HepG2 (cell line): ENCODE results near the gene SLC9A5. TPM values are rescaled to one million over a fixed set of nuclear protein-coding genes. Genes with fewer than 3 reads are reported as not detected.

Experiments used
- DZIP1 ChIP-seq: sonication (generic); formaldehyde crosslinking; IDR thresholded peaks from 2 replicates; pipeline ENCODE4 v1.5.0; 2020; ENCODE audit warnings: mild to moderate bottlenecking, missing genetic modification reagents
- ETV6 ChIP-seq: sonication (generic); formaldehyde crosslinking; conservative IDR thresholded peaks from 2 replicates; pipeline ENCODE4 v1.4.0; 2020; ENCODE audit warnings: missing genetic modification reagents
- EZH2 ChIP-seq: conservative IDR thresholded peaks from 2 replicates; pipeline ENCODE4 v1.6.1; 2012; ENCODE audit warnings: mild to moderate bottlenecking, low read depth, low read length, moderate library complexity
- ISL2 ChIP-seq: sonication (generic); formaldehyde crosslinking; IDR thresholded peaks from 2 replicates; pipeline ENCODE4 v1.5.0; 2020; ENCODE audit warnings: missing genetic modification reagents
- JUND ChIP-seq: sonication (generic); formaldehyde crosslinking; IDR thresholded peaks from 2 replicates; pipeline ENCODE4 v1.8.0; 2022; ENCODE audit warnings: mild to moderate bottlenecking, missing genetic modification reagents
- NFATC3 ChIP-seq: sonication (generic); formaldehyde crosslinking; IDR thresholded peaks from 2 replicates; pipeline ENCODE4 v1.5.1; 2020; ENCODE audit warnings: mild to moderate bottlenecking, missing genetic modification reagents
- PHF8 ChIP-seq: sonication (generic); formaldehyde crosslinking; IDR thresholded peaks from 2 replicates; pipeline ENCODE4 v1.5.0; 2020; ENCODE audit warnings: missing genetic modification reagents
- PRPF4 ChIP-seq: fragments of 200-400 bp; formaldehyde crosslinking; IDR thresholded peaks from 2 replicates; pipeline ENCODE4 v1.6.1; 2016; ENCODE audit warnings: low read length, low read depth; ENCODE audit not compliant: poor library complexity, severe bottlenecking
- REPIN1 ChIP-seq: sonication (generic); formaldehyde crosslinking; IDR thresholded peaks from 2 replicates; pipeline ENCODE4 v1.8.0; 2022; ENCODE audit warnings: missing genetic modification reagents, low read depth, mild to moderate bottlenecking, borderline replicate concordance
- SATB2 ChIP-seq: sonication (generic); formaldehyde crosslinking; IDR thresholded peaks from 2 replicates; pipeline ENCODE4 v1.5.0; 2020; ENCODE audit warnings: missing genetic modification reagents
- SP4 ChIP-seq: sonication (generic); formaldehyde crosslinking; IDR thresholded peaks from 2 replicates; pipeline ENCODE4 v1.8.1; 2023; ENCODE audit warnings: mild to moderate bottlenecking, missing genetic modification reagents
- TEAD3 ChIP-seq: optimal IDR thresholded peaks from 2 replicates; pipeline ENCODE3; 2016; ENCODE audit warnings: borderline replicate concordance
- ZFP36L1 ChIP-seq: sonication (generic); formaldehyde crosslinking; IDR thresholded peaks from 2 replicates; pipeline ENCODE4 v1.8.0; 2022; ENCODE audit warnings: mild to moderate bottlenecking, missing genetic modification reagents, moderate library complexity
- ZNF333 ChIP-seq: sonication (generic); formaldehyde crosslinking; IDR thresholded peaks from 2 replicates; pipeline ENCODE4 v1.4.0; 2020; ENCODE audit warnings: mild to moderate bottlenecking, missing genetic modification reagents, borderline replicate concordance
- ZNF451 ChIP-seq: sonication (generic); formaldehyde crosslinking; IDR thresholded peaks from 2 replicates; pipeline ENCODE4 v1.5.0; 2020; ENCODE audit warnings: mild to moderate bottlenecking, missing genetic modification reagents
- ZNF496 ChIP-seq: sonication (generic); formaldehyde crosslinking; IDR thresholded peaks from 2 replicates; pipeline ENCODE4 v1.8.1; 2023; ENCODE audit warnings: mild to moderate bottlenecking, moderate library complexity, missing genetic modification reagents; ENCODE audit not compliant: insufficient replicate concordance
- ZNF781 ChIP-seq: sonication (generic); formaldehyde crosslinking; IDR thresholded peaks from 2 replicates; pipeline ENCODE4 v1.5.1; 2020; ENCODE audit warnings: borderline replicate concordance, mild to moderate bottlenecking, missing genetic modification reagents; ENCODE audit errors: not compliant biosample characterization
- polyA plus RNA-seq, 8 experiments: library from polyadenylated mRNA; depleted of rRNA in 3 of 8; stranded (reverse) in 7 of 8; unstranded in 1 of 8; fragments of >200 nt; fragmentation: Illumina TruSeq in 4 of 8; extraction: Trizol in 4 of 8; gene quantifications; 2 replicates each; pipeline versions ENCODE4 v1.2.1 to v1.2.3, GENCODE V29; 2011 to 2016; ENCODE audit warnings: low read depth in 4 of 8, missing spikeins in 1 of 8, mixed read lengths in 1 of 8; ENCODE audit not compliant: insufficient read depth in 1 of 8
- total RNA-seq, 5 experiments: library from RNA; depleted of rRNA; stranded (reverse); fragments of >200 nt; fragmentation: Illumina TruSeq; extraction: Trizol; gene quantifications; 2 replicates each; pipeline ENCODE4 v1.2.3, GENCODE V29; 2016; ENCODE audit warnings: low read depth in 1 of 5
- TF ChIP-seq, protein P1 (sequence below): sonication (generic); formaldehyde crosslinking; IDR thresholded peaks from 2 replicates; pipeline ENCODE4 v1.5.1; 2020; ENCODE audit warnings: missing genetic modification reagents, mild to moderate bottlenecking, borderline replicate concordance

SLC9A5 gene
- total and polyA plus RNA-seq, 2 of the 13 experiments (the other 11 are each of a cell fraction or from before 2014, with no cell fraction given), result 0.58 to 1.4 TPM

DNA sequence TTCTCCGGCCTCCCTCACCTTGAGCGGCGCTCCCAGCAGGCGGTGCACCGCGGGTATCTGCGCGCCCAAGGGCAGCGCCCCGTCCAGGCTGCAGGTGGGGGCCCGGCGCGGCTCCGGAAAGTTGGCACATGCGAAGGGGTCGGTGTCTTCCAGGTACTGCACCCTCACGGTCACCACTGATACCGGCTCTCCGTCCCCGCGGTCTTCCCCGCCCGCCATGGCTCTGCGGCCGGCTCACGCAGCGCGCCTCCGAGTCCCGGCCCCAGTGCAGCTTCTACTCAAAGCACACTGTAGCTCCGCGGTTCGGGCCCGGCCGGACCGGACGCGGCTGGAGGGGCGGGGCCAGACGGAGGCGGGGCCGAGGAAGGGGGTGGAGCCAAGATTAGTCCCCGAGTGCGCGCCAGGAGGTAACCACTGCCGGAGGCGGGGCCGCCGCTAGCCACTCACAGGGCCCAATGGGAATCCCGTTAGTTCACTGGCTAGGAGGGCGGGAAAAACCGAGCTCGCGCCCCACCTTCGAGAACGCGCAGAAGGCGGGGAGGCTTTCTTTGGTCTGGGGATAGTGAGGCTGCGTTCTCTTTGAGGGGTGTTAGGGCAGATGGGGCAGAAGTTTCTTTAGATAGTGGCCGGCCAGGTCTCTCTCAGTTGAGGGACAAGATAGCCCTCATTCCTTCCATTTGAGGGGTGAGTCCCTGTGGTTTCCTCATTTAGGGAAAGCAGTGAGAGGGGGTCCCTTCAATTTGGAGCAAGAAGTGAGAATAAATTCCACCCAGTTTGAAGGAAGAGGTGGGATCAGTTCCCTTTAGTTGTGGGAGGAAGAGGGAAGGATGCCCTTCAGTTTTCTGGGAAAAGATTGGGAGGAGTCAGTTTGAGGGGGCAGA, 1.3 kb upstream of the SLC9A5 start, which contains the start of gene FHOD1 (continued):
- TF ChIP-seq, protein P1, sequence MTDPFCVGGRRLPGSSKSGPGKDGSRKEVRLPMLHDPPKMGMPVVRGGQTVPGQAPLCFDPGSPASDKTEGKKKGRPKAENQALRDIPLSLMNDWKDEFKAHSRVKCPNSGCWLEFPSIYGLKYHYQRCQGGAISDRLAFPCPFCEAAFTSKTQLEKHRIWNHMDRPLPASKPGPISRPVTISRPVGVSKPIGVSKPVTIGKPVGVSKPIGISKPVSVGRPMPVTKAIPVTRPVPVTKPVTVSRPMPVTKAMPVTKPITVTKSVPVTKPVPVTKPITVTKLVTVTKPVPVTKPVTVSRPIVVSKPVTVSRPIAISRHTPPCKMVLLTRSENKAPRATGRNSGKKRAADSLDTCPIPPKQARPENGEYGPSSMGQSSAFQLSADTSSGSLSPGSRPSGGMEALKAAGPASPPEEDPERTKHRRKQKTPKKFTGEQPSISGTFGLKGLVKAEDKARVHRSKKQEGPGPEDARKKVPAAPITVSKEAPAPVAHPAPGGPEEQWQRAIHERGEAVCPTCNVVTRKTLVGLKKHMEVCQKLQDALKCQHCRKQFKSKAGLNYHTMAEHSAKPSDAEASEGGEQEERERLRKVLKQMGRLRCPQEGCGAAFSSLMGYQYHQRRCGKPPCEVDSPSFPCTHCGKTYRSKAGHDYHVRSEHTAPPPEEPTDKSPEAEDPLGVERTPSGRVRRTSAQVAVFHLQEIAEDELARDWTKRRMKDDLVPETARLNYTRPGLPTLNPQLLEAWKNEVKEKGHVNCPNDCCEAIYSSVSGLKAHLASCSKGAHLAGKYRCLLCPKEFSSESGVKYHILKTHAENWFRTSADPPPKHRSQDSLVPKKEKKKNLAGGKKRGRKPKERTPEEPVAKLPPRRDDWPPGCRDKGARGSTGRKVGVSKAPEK (CRISPR knock-in tag), result 0 out of 2 replicates have a peak, but pooled peaks have one; percentile 13
- TF ChIP-seq ZNF496 (CRISPR knock-in tag), result no peak
- TF ChIP-seq ZNF333 (CRISPR knock-in tag), result no peak
- peak; percentile 86 for TF ChIP-seq SP4 (CRISPR knock-in tag)
- peak; percentile 86; the same call in 1 of the 2 replicates for TF ChIP-seq DZIP1
- TF ChIP-seq SATB2 (CRISPR knock-in tag), result no peak
- peak; percentile 73 for TF ChIP-seq ZNF451 (CRISPR knock-in tag)
- TF ChIP-seq NFATC3 (CRISPR knock-in tag), result 0 out of 2 replicates have a peak, but pooled peaks have one; percentile 17
- TF ChIP-seq PHF8, result peak; percentile 81
- TF ChIP-seq REPIN1 (CRISPR knock-in tag), result peak; percentile 85; the same call in 1 of the 2 replicates
- no peak for TF ChIP-seq PRPF4
- peak; percentile 27 for TF ChIP-seq TEAD3
- no peak for TF ChIP-seq EZH2
- TF ChIP-seq JUND (CRISPR knock-in tag), result no peak
- peak; percentile 25 for TF ChIP-seq ZNF781
- TF ChIP-seq ISL2 (CRISPR knock-in tag), result no peak
- TF ChIP-seq ZFP36L1 (CRISPR knock-in tag), result peak; percentile 70
- peak; percentile 76; the same call in 1 of the 2 replicates for TF ChIP-seq ETV6 (CRISPR knock-in tag)
